Liver (tissue), 9 donors: ENCODE measurements around the gene ACP4. TPM values are rescaled to one million over a fixed set of nuclear protein-coding genes. Genes with fewer than 3 reads are reported as not detected.

Experiments
- DNase-seq: peaks from one replicate; pipeline ENCODE4 v3.0.0-alpha.2; 2017; ENCODE audit warnings: low spot score
- H3K27ac ChIP-seq, 2 donors: one replicate each; pipeline ENCODE4 v1.7.0; 2013; ENCODE audit warnings: inconsistent platforms in 2 of 2, low read length in 2 of 2, control low read depth in 1 of 2, low read depth in 1 of 2, mild to moderate bottlenecking in 1 of 2
- H3K27me3 ChIP-seq, 4 donors: one replicate each; pipeline versions ENCODE4 v1.6.1 to v1.7.0; 2013; ENCODE audit warnings: low read length in 3 of 4, inconsistent platforms in 1 of 4, mild to moderate bottlenecking in 1 of 4, moderate library complexity in 1 of 4; ENCODE audit not compliant: control insufficient read depth in 4 of 4, insufficient read depth in 4 of 4
- H3K36me3 ChIP-seq, 4 donors: one replicate each; pipeline versions ENCODE4 v1.6.1 to v1.7.0; 2013; ENCODE audit warnings: low read length in 3 of 4, mild to moderate bottlenecking in 3 of 4, low read depth in 1 of 4, moderate library complexity in 1 of 4; ENCODE audit not compliant: control insufficient read depth in 4 of 4, insufficient read depth in 3 of 4
- H3K4me1 ChIP-seq, 4 donors: one replicate each; pipeline versions ENCODE4 v1.6.1 to v1.7.0; 2013; ENCODE audit warnings: low read length in 3 of 4, mild to moderate bottlenecking in 3 of 4, moderate library complexity in 1 of 4; ENCODE audit not compliant: control insufficient read depth in 4 of 4, insufficient read depth in 4 of 4
- H3K4me3 ChIP-seq, 3 donors: one replicate each; pipeline versions ENCODE4 v1.6.1 to v1.7.0; 2013; ENCODE audit warnings: low read length in 3 of 3, control low read depth in 1 of 3, low read depth in 1 of 3, mild to moderate bottlenecking in 1 of 3
- H3K9ac ChIP-seq, 2 donors: one replicate each; pipeline ENCODE4 v1.7.0; 2013; ENCODE audit warnings: low read length in 2 of 2, mild to moderate bottlenecking in 2 of 2, moderate library complexity in 2 of 2, control low read depth in 1 of 2, low read depth in 1 of 2
- H3K9me3 ChIP-seq, 4 donors: one replicate each; pipeline versions ENCODE4 v1.6.1 to v1.7.0; 2013; ENCODE audit warnings: low read length in 3 of 4; ENCODE audit not compliant: control insufficient read depth in 4 of 4
- EGR1 ChIP-seq, 2 donors: IDR thresholded peaks; 2 replicates each; pipeline ENCODE4 v1.6.1; 2016 to 2018; ENCODE audit warnings: antibody characterized with exemption in 2 of 2, low read depth in 2 of 2
- FOXA1 ChIP-seq: IDR thresholded peaks from 2 replicates; pipeline ENCODE4 v1.6.1; 2016; ENCODE audit warnings: antibody characterized with exemption
- FOXA2 ChIP-seq: IDR thresholded peaks from 2 replicates; pipeline ENCODE4 v1.6.1; 2016; ENCODE audit warnings: antibody characterized with exemption
- GABPA ChIP-seq, 2 donors: IDR thresholded peaks in 1 of 2; conservative IDR thresholded peaks in 1 of 2; 2 replicates each; pipeline ENCODE4 v1.6.1; 2016; ENCODE audit warnings: antibody characterized with exemption in 2 of 2, mild to moderate bottlenecking in 1 of 2, moderate library complexity in 1 of 2
- HNF4A ChIP-seq, 2 donors: conservative IDR thresholded peaks; 2 replicates each; pipeline ENCODE4 v1.6.1; 2016; ENCODE audit warnings: antibody characterized with exemption in 2 of 2, mild to moderate bottlenecking in 2 of 2
- HNF4G ChIP-seq: IDR thresholded peaks from 2 replicates; pipeline ENCODE4 v1.6.1; 2016; ENCODE audit warnings: antibody characterized with exemption
- JUND ChIP-seq, 2 donors: IDR thresholded peaks; 2 replicates each; pipeline ENCODE4 v1.6.1; 2016; ENCODE audit warnings: antibody characterized with exemption in 2 of 2
- MAX ChIP-seq: IDR thresholded peaks from 2 replicates; pipeline ENCODE4 v1.6.1; 2016; ENCODE audit warnings: antibody characterized with exemption
- NR2F2 ChIP-seq: IDR thresholded peaks from 2 replicates; pipeline ENCODE4 v1.6.1; 2016; ENCODE audit warnings: antibody characterized with exemption
- RAD21 ChIP-seq, 2 donors: IDR thresholded peaks; 2 replicates each; pipeline ENCODE4 v1.6.1; 2016; ENCODE audit warnings: antibody characterized with exemption in 2 of 2, mild to moderate bottlenecking in 2 of 2
- SP1 ChIP-seq: IDR thresholded peaks from 2 replicates; pipeline ENCODE4 v1.6.1; 2018; ENCODE audit warnings: antibody characterized with exemption, mild to moderate bottlenecking
- TAF1 ChIP-seq: conservative IDR thresholded peaks from 2 replicates; pipeline ENCODE4 v1.6.1; 2016; ENCODE audit warnings: antibody characterized with exemption, mild to moderate bottlenecking
- YY1 ChIP-seq: IDR thresholded peaks from 2 replicates; pipeline ENCODE4 v1.6.1; 2016; ENCODE audit warnings: antibody characterized with exemption, mild to moderate bottlenecking
- ZBTB33 ChIP-seq: IDR thresholded peaks from 2 replicates; pipeline ENCODE4 v1.6.1; 2016; ENCODE audit warnings: antibody characterized with exemption
- WGBS: extraction: QIAGEN DNeasy Blood & Tissue Kit; methylation state at CpG from one replicate; pipeline ENCODE4 v1.1.7; 2013; 5-methylcytosine and 5-hydroxymethylcytosine counted together
- polyA plus RNA-seq, 2 donors: library from polyadenylated mRNA; stranded (reverse) in 1 of 2; unstranded in 1 of 2; fragments of 200-250 nt in 1 of 2; fragments of >200 nt in 1 of 2; fragmentation: Nextera tagmentation in 1 of 2; extraction: Ambion mirVana in 1 of 2; gene quantifications; one replicate each; pipeline versions ENCODE4 v1.2.1 to v1.2.3, GENCODE V29; 2013 to 2015
- total RNA-seq, 2 donors: library from RNA; depleted of rRNA; stranded (reverse); fragments of >200 nt; gene quantifications; one replicate each; pipeline ENCODE4 v1.2.3, GENCODE V29; 2014
- TF ChIP-seq, protein P1 (sequence below): IDR thresholded peaks from 2 replicates; pipeline ENCODE4 v1.6.1; 2016; ENCODE audit warnings: antibody characterized with exemption
- donor health status: healthy.
- donor health status: healthy.
- donor health status: healthy.
- donor health status: healthy.
- donor health status: healthy.

Gene ACP4
- total and polyA plus RNA-seq, 4 donors = 0.06 to 0.19 TPM; not detected in 2

DNA sequence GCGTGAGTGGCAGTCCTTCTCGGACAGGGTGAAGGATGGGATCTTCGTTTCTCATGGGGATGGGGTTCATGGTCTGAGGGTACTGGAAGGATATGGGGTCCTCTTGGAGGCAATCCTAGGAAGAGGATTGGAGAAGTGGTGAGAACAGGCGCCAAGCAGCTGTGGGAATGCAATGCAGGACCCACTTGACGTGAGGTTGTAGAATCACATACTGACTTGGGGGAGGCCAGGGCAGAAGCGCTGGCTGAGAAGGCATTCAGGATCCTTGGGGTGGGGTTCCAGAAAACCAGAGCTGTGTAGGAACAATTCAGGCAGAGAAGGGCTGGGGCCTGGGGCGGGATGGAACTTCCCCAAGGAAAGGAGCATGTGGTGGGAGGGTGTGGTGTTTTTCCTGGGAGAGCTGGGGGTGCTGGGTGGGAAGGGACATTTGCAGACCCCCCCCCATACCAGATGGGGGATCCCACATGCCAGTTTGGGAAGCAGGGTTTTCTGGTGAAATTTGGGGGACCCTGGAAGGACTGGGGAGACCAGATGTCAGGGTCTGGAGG is 32.5 kb downstream of the ACP4 start:
- H3K9ac ChIP-seq = no peak overlapping the region
- H3K27ac ChIP-seq = no peak overlapping the region
- no peak overlapping the region for H3K4me3 ChIP-seq
- no peaks in the 10 kb centered on the region for H3K4me1 ChIP-seq
- no peaks in the 10 kb centered on the region for H3K36me3 ChIP-seq
- WGBS = 74% methylated on average over 7 of the region's 7 CpGs
- H3K9me3 ChIP-seq = no peaks in the 10 kb centered on the region
- TF ChIP-seq FOXA1 (no peak), NR2F2 (no peak), YY1 (no peak), HNF4A (conservative IDR thresholded peaks at IDR 0.05) (no peak), HNF4G (no peak)
- TF ChIP-seq, protein P1, sequence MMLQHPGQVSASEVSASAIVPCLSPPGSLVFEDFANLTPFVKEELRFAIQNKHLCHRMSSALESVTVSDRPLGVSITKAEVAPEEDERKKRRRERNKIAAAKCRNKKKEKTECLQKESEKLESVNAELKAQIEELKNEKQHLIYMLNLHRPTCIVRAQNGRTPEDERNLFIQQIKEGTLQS = no peak
- DNase-seq = no peak
- peaks cover 0 to 21% (median 12%) of the 10 kb centered on the region in 4 donors for H3K27me3 ChIP-seq

DNA sequence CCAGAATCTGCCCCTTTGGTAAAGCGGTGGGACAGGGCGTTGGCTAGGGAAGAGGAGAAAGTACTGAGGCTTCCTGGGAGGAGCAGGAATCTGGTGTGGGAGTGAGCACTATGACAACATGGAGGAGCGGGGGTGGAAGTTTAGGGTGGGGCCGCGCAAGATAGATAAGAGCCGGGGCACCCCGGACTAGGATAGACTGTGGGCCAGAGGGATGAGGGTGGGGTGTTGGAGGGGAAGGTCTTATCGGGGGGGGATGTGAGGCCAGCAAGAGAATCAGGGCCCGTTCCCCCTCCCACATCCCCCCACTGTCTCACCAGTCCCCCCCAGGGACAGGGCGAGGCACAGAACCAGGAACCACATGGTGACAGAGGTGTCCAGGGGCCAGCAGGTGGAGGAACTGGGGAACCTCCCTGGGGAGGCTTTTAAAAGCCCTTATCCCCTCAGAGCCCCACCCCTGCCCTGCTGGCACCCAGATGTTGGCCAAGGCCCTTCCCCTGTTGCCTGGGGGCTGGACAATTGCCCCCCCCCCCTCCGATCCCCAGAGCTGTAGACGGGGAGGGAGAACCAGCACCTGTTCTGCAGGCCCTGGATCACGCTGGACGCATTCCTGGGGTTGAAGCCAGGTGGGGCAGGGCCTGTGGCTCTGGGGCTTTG is 33.3 kb downstream of the ACP4 start, which contains the start of gene KLK1:
Gene KLK1 (minus strand): TSS at position 399 of the 654 bp plus-strand sequence. CDS start 39 bp downstream, at position 360.
- Histone ChIP-seq H3K27ac (no peak within 1 kb of the TSS), H3K36me3 (no peaks in the 10 kb centered on the region), H3K4me1 (no peaks in the 10 kb centered on the region), H3K4me3 (no peak within 1 kb of the TSS), H3K27me3 (peaks cover 0 to 17% (median 9%) of the 10 kb centered on the region in 4 donors), H3K9me3 (no peaks in the 10 kb centered on the region), H3K9ac (no peak within 1 kb of the TSS)
- no peak for DNase-seq
- no peak for TF ChIP-seq SP1
- WGBS = 62% methylated on average over 14 of the region's 14 CpGs

DNA sequence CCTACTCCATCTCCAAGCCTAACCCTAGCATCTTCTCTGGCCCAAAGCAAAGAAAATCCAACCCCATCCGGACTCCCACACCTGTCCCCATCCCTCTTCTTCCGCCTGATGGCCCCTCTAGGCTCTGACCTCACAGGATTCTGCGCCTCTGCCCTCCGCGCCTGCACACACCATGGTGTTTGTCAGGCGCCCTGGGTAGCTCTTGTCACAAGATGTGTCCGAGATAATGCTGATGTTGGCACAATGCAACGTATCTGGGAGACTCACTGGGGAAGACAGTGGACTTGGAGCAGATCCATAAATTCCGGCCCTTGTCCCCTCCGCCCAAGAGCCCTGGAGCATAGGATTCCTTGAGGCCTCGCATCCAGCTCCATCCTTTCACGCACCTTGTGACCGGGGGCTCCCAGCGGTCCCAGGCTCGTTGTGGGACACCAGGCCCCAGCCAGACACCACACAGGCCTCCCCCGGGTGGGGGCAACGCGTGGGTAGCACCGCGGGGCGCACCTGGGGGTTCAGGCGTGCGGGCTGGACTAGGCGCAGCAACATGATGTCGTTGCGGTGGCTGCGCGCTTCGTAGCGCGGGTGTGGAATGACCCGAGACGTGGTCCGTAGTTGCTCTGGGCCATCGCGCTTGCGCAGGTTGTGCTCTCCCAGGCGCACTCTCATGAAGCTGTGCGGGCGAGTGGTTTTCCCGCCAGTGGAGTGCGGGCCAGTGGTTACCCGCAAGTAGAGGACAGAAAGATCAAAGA is 36.5 kb downstream of the ACP4 start:
- H3K9ac ChIP-seq = no peak overlapping the region
- no peak overlapping the region for H3K27ac ChIP-seq
- no peaks in the 10 kb centered on the region for H3K9me3 ChIP-seq
- H3K4me1 ChIP-seq = no peaks in the 10 kb centered on the region
- WGBS = 71% methylated on average over 43 of the region's 43 CpGs
- peaks cover 0 to 6% (median 2%) of the 10 kb centered on the region in 4 donors for H3K27me3 ChIP-seq
- no peak for TF ChIP-seq NR2F2
- no peak for TF ChIP-seq ZBTB33
- TF ChIP-seq FOXA2 = no peak
- TF ChIP-seq, protein P1 = no peak
- TF ChIP-seq SP1 = no peak
- TF ChIP-seq EGR1 (IDR thresholded peaks at IDR 0.05; ENCODE audit: low read depth in 2 of 2) = no peak
- TF ChIP-seq HNF4G = no peak
- no peak for TF ChIP-seq TAF1
- TF ChIP-seq YY1 = no peak
- no peak for TF ChIP-seq JUND (IDR thresholded peaks at IDR 0.05)
- no peak for TF ChIP-seq FOXA1
- no peak for TF ChIP-seq RAD21 (IDR thresholded peaks at IDR 0.05)
- no peak for TF ChIP-seq MAX
- TF ChIP-seq GABPA (IDR thresholded peaks at IDR 0.05 in 1 of 2, conservative IDR thresholded peaks at IDR 0.05 in 1 of 2) = no peak
- TF ChIP-seq HNF4A (conservative IDR thresholded peaks at IDR 0.05) = no peak
- no peaks in the 10 kb centered on the region for H3K36me3 ChIP-seq
- H3K4me3 ChIP-seq = no peak overlapping the region
- DNase-seq = no peak
